ENCODE data around the gene CCDC92.
"Not testable (repeated sequence)": the region's sequence is repeated elsewhere in the genome, so short reads cannot be mapped to it uniquely, and the experiment has no call there.

The CCDC92 gene

DNA sequence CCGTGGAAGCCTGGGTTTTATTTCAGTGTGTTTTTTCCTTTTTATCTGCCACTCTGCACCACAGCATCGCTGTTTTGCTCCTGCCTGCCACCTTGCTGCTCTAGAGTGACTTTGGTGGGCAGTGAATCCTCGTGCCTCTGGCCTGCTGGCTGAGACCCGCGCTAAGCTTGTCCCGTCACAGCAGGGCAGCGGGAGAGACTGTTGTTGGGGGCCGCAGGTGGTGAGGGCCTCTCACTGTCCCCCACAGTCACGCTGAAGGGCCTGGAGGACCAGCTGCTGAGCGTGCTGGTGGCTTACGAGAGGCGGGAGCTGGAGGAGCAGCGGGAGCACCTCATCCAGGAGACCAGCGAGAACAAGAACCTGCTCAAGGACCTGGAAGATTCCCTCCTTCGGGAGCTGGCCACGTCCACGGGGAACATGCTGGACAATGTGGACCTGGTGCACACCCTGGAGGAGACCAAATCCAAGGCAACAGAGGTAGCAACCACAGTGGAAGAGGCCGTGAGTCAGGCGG is 55.2 kb downstream of the CCDC92 start:
- DNase-seq (ENCODE audit: low read depth) = no peak
- TF ChIP-seq, protein P1, sequence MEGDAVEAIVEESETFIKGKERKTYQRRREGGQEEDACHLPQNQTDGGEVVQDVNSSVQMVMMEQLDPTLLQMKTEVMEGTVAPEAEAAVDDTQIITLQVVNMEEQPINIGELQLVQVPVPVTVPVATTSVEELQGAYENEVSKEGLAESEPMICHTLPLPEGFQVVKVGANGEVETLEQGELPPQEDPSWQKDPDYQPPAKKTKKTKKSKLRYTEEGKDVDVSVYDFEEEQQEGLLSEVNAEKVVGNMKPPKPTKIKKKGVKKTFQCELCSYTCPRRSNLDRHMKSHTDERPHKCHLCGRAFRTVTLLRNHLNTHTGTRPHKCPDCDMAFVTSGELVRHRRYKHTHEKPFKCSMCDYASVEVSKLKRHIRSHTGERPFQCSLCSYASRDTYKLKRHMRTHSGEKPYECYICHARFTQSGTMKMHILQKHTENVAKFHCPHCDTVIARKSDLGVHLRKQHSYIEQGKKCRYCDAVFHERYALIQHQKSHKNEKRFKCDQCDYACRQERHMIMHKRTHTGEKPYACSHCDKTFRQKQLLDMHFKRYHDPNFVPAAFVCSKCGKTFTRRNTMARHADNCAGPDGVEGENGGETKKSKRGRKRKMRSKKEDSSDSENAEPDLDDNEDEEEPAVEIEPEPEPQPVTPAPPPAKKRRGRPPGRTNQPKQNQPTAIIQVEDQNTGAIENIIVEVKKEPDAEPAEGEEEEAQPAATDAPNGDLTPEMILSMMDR (conservative IDR thresholded peaks at IDR 0.05; ENCODE audit: low read depth, low read length) = no peak
- no peak overlapping the region for H3K4me3 ChIP-seq (ENCODE audit: low read length)

DNA sequence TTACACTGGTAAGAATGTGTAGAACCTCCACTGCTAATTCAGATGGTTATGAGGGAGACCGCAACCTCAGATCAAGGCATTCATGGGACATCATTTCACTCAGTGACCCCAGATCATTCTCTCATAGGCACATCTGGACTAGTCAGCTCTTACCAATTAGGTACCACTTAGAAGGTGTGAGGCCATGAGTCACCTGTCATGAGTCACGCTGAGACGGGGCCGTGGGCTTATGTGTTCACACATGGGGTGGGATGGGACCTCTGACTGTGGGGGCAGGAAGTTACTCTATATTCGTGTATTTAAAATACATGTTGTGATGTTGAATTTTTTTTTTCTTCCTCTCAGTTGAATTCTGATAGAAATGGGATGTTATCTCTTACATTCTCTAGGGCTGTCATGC is 55.9 kb downstream of the CCDC92 start:
- TF ChIP-seq, protein P1 (conservative IDR thresholded peaks at IDR 0.05; ENCODE audit: low read depth, low read length) = no peak
- H3K4me3 ChIP-seq (ENCODE audit: low read length) = no peak overlapping the region
- DNase-seq (ENCODE audit: low read depth) = no peak

DNA sequence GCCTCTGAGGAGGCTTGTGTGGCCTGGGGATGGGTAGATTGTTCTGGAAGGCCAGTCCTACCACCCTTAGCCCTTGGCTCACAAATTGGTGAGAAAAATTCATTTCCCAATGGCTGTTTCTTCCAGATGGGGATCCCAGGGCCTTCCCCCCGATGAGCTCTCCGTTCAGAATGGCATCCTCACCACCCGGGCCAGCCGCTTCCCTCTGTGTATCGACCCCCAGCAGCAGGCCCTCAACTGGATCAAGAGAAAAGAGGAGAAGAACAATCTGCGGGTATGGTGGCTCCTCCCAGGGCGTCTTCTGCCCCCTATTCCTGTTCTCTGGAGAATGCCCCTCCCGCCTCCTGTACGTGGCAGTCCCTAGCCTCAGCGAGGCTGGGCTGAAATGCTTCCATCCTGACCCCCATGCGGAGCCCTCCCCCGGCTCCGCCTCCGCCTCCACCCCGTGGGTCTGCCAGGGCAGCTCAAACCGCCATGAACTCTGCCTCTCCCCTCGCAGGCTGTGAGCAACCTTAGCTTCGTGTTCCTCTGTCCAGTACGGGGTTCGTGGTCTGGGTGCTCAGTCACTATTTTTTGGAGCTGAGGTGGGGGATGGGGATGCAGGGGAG is 57.8 kb downstream of the CCDC92 start:
- H3K4me3 ChIP-seq (ENCODE audit: low read length) = no peak overlapping the region
- TF ChIP-seq, protein P1 (conservative IDR thresholded peaks at IDR 0.05; ENCODE audit: low read depth, low read length) = no peak
- no peak for DNase-seq (ENCODE audit: low read depth)

DNA sequence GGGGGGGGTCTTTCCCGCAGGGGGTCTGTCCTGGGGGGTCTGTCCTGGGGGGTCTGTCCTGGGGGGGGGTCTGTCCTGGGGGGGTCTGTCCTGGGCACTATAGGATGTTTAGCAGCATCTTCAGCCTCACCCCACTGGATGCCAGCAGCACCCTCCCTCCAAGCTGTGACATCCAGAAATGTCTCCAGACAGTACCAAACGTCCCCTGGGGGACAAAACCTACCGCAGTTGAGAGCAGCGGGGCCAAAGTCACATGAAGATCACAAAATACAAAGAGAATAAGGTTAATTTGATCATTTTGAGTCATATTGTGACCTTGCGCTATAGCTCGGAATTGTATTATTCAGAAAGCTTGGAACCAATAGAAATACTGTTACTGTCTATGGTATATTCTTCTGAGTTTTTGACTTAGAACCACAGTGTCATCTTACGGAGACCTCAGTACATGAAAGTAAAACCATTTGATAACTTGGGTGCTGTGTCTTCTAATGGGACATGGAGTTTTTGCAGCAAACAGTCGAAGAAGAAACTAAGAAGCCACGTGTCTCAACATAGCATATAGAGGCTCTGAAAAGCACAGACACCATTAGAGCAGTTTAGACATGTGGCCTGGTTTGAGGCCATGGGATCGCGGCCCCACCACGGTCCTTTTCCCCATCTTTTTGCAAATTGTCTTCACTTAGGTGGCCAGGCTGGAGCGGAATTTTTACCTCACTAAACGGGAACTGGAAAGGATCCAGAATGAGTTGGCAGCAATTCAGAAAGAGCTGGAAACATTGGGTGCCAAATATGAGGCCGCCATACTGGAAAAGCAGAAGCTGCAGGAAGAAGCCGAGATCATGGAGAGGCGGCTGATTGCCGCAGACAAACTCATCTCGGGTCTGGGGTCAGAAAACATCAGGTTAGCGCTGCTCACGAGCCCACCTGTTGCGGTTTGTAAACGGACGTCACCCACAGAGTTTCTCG is 59.9 kb downstream of the CCDC92 start:
- TF ChIP-seq, protein P1 (conservative IDR thresholded peaks at IDR 0.05; ENCODE audit: low read depth, low read length) = no peak
- no peak for DNase-seq (ENCODE audit: low read depth)
- H3K4me3 ChIP-seq (ENCODE audit: low read length) = no peak overlapping the region

DNA sequence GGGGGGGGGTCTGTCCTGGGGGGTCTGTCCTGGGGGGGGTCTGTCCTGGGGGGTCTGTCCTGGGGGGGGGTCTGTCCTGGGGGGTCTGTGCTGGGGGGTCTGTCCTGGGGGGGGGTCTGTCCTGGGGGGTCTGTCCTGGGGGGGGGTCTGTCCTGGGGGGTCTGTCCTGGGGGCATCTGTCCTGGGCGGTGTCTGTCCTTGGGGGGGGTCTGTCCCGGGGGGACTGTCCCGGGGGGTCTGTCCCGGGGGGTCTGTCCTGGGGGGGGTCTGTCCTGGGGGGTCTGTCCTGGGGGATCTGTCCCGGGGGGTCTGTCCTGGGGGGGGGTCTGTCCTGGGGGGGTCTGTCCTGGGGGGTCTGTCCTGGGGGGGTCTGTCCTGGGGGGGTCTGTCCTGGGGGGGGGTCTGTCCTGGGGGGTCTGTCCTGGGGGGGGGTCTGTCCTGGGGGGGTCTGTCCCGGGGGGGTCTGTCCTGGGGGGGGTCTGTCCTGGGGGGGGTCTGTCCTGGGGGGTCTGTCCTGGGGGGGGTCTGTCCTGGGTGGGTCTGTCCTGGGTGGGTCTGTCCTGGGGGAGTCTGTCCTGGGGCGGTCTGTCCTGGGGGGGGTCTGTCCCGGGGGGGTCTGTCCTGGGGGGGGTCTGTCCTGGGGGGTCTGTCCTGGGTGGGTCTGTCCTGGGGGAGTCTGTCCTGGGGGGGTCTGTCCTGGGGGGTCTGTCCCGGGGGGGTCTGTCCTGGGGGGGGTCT is 60.8 kb downstream of the CCDC92 start:
- DNase-seq (ENCODE audit: low read depth); H3K4me3 ChIP-seq (ENCODE audit: low read length): not testable (repeated sequence)

DNA sequence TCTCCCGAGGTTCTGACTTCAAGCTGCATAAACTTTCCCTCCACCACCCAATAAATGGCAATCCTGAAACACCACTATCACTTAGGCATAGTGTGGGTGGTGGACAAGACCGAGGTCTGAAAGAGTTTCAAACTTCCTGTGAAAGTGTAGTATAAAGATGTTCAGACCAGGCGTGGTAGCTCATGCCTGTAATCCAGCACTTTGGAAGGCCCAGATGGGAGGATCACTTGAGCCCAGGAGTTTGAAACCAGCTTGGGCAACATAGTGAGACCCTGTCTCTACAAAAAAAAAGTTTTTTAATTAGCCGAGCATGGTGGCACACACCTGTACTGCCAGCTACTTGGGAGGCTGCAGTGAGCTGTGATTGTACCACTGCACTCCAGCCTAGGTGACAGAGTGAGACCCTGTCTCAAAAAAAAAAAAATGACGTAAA is 61.9 kb downstream of the CCDC92 start:
- no peak overlapping the region for H3K4me3 ChIP-seq (ENCODE audit: low read length)
- TF ChIP-seq, protein P1 (conservative IDR thresholded peaks at IDR 0.05; ENCODE audit: low read depth, low read length) = no peak
- no peak for DNase-seq (ENCODE audit: low read depth)

DNA sequence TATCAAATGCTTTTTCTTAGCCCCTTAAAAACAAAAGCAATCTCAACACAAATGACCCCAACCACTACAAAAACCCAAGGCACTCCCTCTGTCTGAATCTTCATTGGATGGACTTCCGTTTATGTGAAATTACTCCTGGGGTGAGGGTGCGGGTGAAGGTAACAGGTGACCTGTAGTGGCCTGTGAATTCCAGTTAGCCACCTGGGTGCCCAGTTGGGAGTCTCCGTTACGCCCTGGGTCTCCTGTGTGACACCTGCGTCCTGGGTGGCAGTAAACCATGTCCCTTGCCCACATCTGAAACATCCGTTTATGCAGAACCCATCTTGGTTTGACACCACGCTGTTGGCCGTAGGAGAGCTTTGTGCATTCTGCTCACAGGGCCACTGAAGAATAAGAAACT is 62.6 kb downstream of the CCDC92 start:
- no peak for DNase-seq (ENCODE audit: low read depth)
- TF ChIP-seq, protein P1 (conservative IDR thresholded peaks at IDR 0.05; ENCODE audit: low read depth, low read length) = no peak
- H3K4me3 ChIP-seq (ENCODE audit: low read length) = no peak overlapping the region
